T-helper 2 cell treated with Interferon-gamma antibody and Interleukin-4, amounts not matched to agents 100 ng/mL and 5 ng/mL, for 36 hours (primary cell): Measurements from ENCODE around the gene MYOC. TPM values are rescaled to one million over a fixed set of nuclear protein-coding genes. Genes with fewer than 3 reads are reported as not detected.
"Not testable (repeated sequence)": the region's sequence is repeated elsewhere in the genome, so short reads cannot be mapped to it uniquely, and the experiment has no call there.

ENCODE experiments used
- intact Hi-C: fragments of 100-400 bp; cut with micrococcal nuclease; formaldehyde crosslinking; loops from one replicate; pipeline ENCODE4 v1.15.1; 2023
- total RNA-seq: library from RNA; stranded (reverse); gene quantifications from 2 replicates; pipeline ENCODE4 v1.2.3, GENCODE V29; 2022

The MYOC gene
- total RNA-seq, 1 donor from 2014 or later: not detected

- intact Hi-C loops: no loop called here
These were observed 1.9 kb upstream of the MYOC start for GRCh38 chr1:171654201-171654941.

GRCh38 chr1:171653796-171654195 lies 1.3 kb upstream of the MYOC start:
- intact Hi-C loops: no loop called here

- intact Hi-C loops: no loop called here
These were observed 6.3 kb downstream of the MYOC start for GRCh38 chr1:171646249-171646560.

DNA sequence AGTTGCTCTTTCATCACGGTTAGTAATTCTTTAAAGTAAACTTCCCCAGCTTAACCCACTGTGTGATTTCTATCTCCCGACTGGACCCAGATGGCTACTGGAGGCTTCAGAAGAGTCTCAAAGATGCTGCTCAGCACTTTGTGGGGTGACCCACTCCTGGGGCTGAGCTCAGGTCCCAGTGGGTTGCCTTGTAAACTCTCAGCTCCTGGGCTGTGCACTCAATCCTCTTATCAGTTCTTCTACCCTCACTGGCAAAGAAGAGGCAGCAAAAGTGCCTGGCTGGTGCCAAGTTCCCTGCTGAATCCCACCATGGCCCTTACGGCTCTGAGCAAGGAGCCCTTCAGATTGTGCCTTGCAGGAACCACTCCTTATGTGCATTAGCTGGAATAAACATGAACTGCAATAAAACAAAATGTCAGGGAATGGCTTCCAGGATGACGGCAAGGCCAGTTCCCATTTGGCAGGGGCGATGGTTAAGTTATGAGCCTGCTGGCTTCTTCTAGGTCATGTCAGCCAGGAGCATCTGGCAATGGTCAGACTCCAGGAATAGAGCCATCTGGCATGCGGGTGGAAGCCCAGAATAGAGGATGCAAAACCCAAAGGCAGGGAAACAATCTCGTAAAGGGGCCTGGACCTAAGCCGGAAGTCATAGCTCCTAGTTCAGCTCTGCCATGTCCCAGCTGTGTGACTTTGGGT lies 6.8 kb downstream of the MYOC start:
- intact Hi-C loops: loop anchor here (1.0 to 2.0 kb wide), 3 partner anchors 15 to 340 kb away; no protein-coding TSS in a partner anchor

- intact Hi-C loops: loop anchor here (1.0 to 2.0 kb wide), 3 partner anchors 16 to 340 kb away; no protein-coding TSS in a partner anchor
These were observed 7.5 kb downstream of the MYOC start for GRCh38 chr1:171644805-171645483.

DNA sequence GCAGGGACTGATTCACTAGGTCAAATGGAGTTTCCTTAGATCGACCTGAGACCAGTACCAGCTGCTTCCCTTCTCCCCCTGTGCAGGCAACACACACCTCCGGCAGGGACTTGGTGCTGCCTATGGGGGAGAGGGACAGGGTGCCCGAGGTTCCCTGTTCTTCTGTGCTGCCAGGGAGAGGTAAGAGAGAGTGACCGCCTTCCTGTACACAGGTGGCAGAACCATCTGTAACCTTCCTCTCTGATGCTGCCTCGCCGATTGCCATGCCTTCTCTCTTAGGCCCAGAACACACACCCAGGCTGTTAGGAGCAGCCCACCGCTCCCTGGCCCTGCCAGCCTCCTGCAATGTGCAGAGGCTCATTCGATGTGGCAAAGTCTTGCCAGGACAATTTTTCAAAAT lies 9.3 kb downstream of the MYOC start:
- intact Hi-C loops: no loop called here

- intact Hi-C loops: no loop called here
These were observed 10.3 kb downstream of the MYOC start for GRCh38 chr1:171642197-171642596.

DNA sequence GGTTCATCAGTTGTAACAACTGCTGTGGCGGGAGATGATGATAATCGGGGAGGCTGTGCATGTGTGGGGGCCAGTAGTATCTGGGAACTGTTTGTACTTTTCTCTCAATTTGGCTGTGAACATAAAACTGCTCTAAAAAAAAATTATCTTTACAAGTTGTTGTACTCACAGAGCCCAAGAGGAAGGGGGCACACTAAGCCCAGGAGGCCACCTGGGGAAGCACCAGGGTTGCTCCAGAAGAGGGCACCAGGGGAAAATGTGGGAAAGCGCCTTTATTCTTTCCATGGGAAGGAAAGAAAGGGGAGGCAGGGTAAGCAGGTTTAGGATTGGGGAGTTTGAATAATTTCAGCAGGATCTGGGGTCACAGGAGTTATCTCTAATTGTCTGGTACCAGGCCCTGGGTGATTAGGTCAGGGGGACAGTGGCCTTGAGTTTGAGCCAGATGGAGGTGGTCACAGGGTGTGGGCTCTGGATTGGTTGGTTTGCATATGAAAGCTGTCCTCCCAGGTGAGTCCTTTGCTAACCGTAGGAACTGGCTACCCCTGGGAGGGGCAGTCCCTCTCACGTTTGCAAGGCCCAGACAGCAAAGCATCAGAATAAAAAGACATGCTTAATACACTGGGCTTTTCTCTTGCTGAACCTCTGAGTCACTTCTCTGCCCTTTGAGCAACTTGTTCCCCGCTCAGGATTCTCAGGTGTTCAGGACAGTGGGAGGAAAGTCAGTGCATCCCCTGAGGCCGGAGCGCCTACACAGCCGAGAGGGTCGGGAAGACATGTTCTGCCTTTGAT lies 11.2 kb downstream of the MYOC start:
- intact Hi-C loops: no loop called here

GRCh38 chr1:171640225-171640624 lies 12.3 kb downstream of the MYOC start:
- intact Hi-C loops: no loop called here

DNA sequence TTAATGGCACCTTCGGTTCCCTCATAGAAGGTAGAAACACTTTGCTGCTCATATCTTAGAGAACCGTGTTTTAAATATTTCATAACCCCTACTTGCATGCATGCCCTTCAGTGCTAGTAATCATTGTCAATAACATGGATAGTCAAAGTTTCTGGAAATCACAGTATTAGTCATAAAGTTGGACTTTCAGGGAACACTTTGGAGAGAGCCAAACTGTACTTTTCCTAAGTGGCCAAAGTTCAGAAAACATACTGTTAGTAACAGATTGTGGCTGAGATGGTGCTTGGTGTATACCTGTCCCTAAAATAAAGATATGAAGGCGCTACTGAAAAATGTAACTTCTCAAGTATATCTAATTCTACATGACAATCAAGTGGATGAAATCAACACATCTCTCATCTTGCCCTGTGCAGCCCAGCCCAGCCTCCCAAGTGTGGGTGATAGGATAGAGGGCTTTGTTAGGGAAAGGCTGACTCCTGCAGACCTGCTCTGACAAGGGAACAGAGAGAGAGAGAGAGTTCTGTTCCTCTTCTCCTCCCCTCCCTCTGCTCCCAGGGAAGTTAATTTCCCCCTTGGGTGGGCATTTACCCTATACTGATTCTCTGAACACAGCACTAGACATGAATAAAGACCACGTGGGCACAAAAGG lies 14.4 kb downstream of the MYOC start:
- intact Hi-C loops: no loop called here

- intact Hi-C loops: no loop called here
These were observed 16.3 kb downstream of the MYOC start for GRCh38 chr1:171636141-171636540.

DNA sequence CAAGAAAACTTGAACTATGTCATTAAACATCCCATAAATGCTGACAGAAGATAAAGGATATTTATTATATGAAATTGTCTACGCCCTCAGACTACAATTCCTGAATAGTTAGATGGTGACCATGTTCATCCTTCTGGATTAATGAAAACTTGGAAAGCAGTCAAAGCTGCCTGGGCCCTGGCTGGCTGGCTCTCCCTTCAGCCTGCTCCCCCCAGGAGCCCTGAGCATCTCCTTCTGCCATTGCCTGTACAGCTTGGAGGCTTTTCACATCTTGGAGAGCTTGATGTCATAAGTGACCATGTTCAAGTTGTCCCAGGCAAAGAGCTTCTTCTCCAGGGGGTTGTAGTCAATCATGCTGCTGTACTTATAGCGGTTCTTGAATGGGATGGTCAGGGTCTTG lies 16.8 kb downstream of the MYOC start:
- intact Hi-C loops: no loop called here

- intact Hi-C loops: no loop called here
These were observed 24.3 kb downstream of the MYOC start for GRCh38 chr1:171628225-171628624.

DNA sequence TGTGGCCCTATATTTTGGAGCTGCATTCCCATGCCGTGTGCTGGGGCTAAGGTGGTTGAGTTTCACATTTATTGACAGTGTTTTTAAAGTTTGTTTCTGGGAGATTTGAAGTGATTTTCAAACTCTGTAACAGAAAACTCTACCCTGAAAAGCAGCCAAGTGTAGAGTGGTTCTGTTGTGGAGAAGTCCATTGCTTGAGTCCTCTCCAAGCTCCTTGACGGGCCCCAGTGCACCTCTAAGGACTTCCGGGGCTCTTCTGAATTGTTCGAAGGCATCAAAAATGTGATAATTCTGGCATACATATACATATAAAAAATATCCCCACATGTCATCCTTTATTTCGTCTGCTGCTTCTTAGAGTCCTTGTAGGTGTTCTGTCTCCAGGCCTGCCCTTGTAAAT lies 25.5 kb downstream of the MYOC start:
- intact Hi-C loops: no loop called here

DNA sequence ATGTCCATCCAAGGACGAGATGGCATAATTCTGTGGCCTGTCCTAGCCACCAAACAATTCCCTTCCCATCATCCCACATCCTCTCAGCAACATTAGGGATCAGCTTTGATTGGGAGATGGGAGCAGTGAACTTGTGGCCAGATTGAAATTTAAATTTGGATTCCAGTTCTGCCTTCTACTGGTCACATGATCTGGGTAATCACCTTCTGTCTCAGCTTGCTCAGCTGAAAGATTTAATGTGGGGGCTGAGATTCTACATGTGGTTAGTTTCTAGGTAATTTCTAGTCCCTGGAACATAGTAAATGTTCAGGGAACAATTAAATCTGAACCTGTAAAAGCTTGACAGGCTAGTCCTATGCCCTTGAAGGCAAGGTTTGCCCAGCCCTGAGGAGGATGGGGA lies 27.3 kb downstream of the MYOC start:
- intact Hi-C loops: no loop called here

- intact Hi-C loops: no loop called here
These were observed 28.7 kb downstream of the MYOC start for GRCh38 chr1:171623651-171624331.

GRCh38 chr1:171622152-171622462 lies 30.4 kb downstream of the MYOC start, which contains the start of gene MYOCOS:
Gene MYOCOS, plus strand, starts transcription at chr1:171622243. Its CDS starts 1,641 bp downstream, at chr1:171623884.
- intact Hi-C loops: no loop called here

- intact Hi-C loops: no loop called here
These were observed 35.9 kb downstream of the MYOC start for GRCh38 chr1:171616586-171616985.

- intact Hi-C loops: not testable (repeated sequence)
These were observed 37.2 kb downstream of the MYOC start for GRCh38 chr1:171615122-171615906.

GRCh38 chr1:171613282-171613681 lies 39.2 kb downstream of the MYOC start:
- intact Hi-C loops: no loop called here
